Measurements from ENCODE around the gene TP53BP2.
"Not testable (repeated sequence)": the region's sequence is repeated elsewhere in the genome, so short reads cannot be mapped to it uniquely, and the experiment has no call there.

TP53BP2 gene

GRCh38 chr1:223820971-223821370 is 24.8 kb downstream of the TP53BP2 start:
- no peak for DNase-seq (ENCODE audit: low read depth)
- no peak for TF ChIP-seq CTCF (IDR thresholded peaks at IDR 0.05; ENCODE audit: insufficient read depth, low read depth, low read length, missing control alignments)
- no peak overlapping the region for H3K4me3 ChIP-seq (ENCODE audit: low read length)

GRCh38 chr1:223820515-223820858 is 25.3 kb downstream of the TP53BP2 start:
- no peak for DNase-seq (ENCODE audit: low read depth)

GRCh38 chr1:223819730-223820514 is 25.8 kb downstream of the TP53BP2 start:
- DNase-seq (ENCODE audit: low read depth) = no peak
- no peak for TF ChIP-seq CTCF (IDR thresholded peaks at IDR 0.05; ENCODE audit: insufficient read depth, low read depth, low read length, missing control alignments)
- H3K4me3 ChIP-seq (ENCODE audit: low read length) = no peak overlapping the region

More at GRCh38 chr1:223820515-223820858, 25.3 kb downstream of the TP53BP2 start:
- no peak overlapping the region for H3K4me3 ChIP-seq (ENCODE audit: low read length)
- TF ChIP-seq CTCF (IDR thresholded peaks at IDR 0.05; ENCODE audit: insufficient read depth, low read depth, low read length, missing control alignments) = no peak

- not testable (repeated sequence) for DNase-seq (ENCODE audit: low read depth)
These were observed 28.5 kb downstream of the TP53BP2 start for GRCh38 chr1:223817265-223817664.

GRCh38 chr1:223815865-223816264 is 29.9 kb downstream of the TP53BP2 start:
- no peak for TF ChIP-seq CTCF (IDR thresholded peaks at IDR 0.05; ENCODE audit: insufficient read depth, low read depth, low read length, missing control alignments)
- H3K4me3 ChIP-seq (ENCODE audit: low read length) = no peak overlapping the region
- DNase-seq (ENCODE audit: low read depth) = peak; percentile 81

More at GRCh38 chr1:223817265-223817664, 28.5 kb downstream of the TP53BP2 start:
- H3K4me3 ChIP-seq (ENCODE audit: low read length) = not testable (repeated sequence)

DNA sequence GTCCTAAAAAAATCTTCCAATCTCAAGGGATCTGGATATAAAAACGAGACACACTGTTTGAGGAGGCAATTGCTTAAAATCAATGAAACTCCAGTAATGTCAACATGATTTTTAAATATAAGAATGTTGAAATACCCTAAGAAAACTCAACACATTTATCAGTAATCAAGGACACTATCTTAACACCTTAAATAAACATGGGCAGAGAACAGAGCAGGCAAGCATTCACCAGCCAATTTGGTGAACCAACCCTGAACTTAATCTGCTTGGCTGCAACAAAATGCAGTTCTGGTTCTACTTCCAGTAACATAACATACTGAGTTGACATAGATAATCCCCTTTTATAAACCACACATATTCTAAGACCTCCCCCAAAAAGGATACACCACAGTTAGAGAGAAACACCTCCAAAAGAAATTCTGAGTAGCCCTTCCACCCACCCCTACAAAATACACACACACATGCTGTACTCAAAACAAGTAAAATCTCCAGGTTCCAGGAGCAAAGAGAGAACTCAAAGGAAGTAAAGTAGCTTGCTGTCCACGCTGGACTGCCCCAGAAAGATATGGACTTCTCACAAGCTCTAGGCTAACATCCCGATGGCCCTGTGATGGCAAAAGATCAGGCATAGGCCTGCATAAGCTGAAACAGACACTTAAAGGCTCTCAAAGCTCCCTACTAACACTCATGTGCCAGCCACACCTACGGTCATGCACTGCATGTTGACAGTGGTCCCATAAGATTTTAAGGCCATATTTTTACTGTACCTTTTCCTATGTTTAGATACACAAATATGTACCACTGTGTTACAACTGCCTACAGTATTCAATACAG is 30.5 kb downstream of the TP53BP2 start:
- TF ChIP-seq CTCF (IDR thresholded peaks at IDR 0.05; ENCODE audit: insufficient read depth, low read depth, low read length, missing control alignments) = no peak
- no peak for DNase-seq (ENCODE audit: low read depth)
- no peak overlapping the region for H3K4me3 ChIP-seq (ENCODE audit: low read length)

GRCh38 chr1:223813645-223814044 is 32.1 kb downstream of the TP53BP2 start:
- TF ChIP-seq CTCF (IDR thresholded peaks at IDR 0.05; ENCODE audit: insufficient read depth, low read depth, low read length, missing control alignments) = no peak
- DNase-seq (ENCODE audit: low read depth) = no peak

More at GRCh38 chr1:223813645-223814044, 32.1 kb downstream of the TP53BP2 start:
- H3K4me3 ChIP-seq (ENCODE audit: low read length) = no peak overlapping the region
